Coronary artery (tissue), 2 donors: ENCODE measurements around the gene CAB39L.

Source experiments
- DNase-seq: peaks from one replicate; pipeline ENCODE4 v3.0.0-alpha.2; 2017; ENCODE audit warnings: low spot score
- H3K27ac ChIP-seq, 2 donors: fragments of 200-600 bp; sonication (generic); one replicate each; pipeline ENCODE4 v1.5.1; 2016 to 2019
- H3K4me3 ChIP-seq: fragments of 200-600 bp; sonication (generic); 2 replicates; pipeline ENCODE4 v1.5.1; 2016; ENCODE audit warnings: mild to moderate bottlenecking, moderate library complexity
- CTCF ChIP-seq: fragments of 200-600 bp; sonication (generic); IDR thresholded peaks from one replicate; pipeline ENCODE4 v1.5.1; 2019; ENCODE audit warnings: antibody characterized with exemption

Gene CAB39L

GRCh38 chr13:49279112-49279511 is 164.8 kb downstream of the CAB39L start:
- DNase-seq = no peak
- no peak overlapping the region for H3K4me3 ChIP-seq
- no peak for TF ChIP-seq CTCF
- H3K27ac ChIP-seq = no peak overlapping the region

GRCh38 chr13:49278211-49278610 is 165.7 kb downstream of the CAB39L start:
- no peak for DNase-seq

GRCh38 chr13:49272296-49272695 is 171.6 kb downstream of the CAB39L start:
- DNase-seq = no peak
- no peak for TF ChIP-seq CTCF
- no peak overlapping the region for H3K27ac ChIP-seq
- H3K4me3 ChIP-seq = no peak overlapping the region

More at GRCh38 chr13:49278211-49278610, 165.7 kb downstream of the CAB39L start:
- Histone ChIP-seq H3K4me3 (no peak overlapping the region), H3K27ac (no peak overlapping the region)
- TF ChIP-seq CTCF = no peak

GRCh38 chr13:49271264-49271663 is 172.6 kb downstream of the CAB39L start:
- H3K27ac ChIP-seq = no peak overlapping the region
- DNase-seq = no peak
- H3K4me3 ChIP-seq = no peak overlapping the region
- no peak for TF ChIP-seq CTCF

- H3K27ac ChIP-seq = no peak overlapping the region
- no peak for TF ChIP-seq CTCF
- H3K4me3 ChIP-seq = no peak overlapping the region
- no peak for DNase-seq
Observed at GRCh38 chr13:49265822-49266221, 178.0 kb downstream of the CAB39L start.

GRCh38 chr13:49262634-49263033 is 181.2 kb downstream of the CAB39L start:
- H3K27ac ChIP-seq = no peak overlapping the region
- TF ChIP-seq CTCF = no peak
- H3K4me3 ChIP-seq = no peak overlapping the region
- DNase-seq = no peak

GRCh38 chr13:49259586-49259985 is 184.3 kb downstream of the CAB39L start:
- H3K4me3 ChIP-seq = no peak overlapping the region
- H3K27ac ChIP-seq = no peak overlapping the region
- no peak for TF ChIP-seq CTCF
- no peak for DNase-seq
